ENCODE data around the gene PIK3AP1. TPM values are rescaled to one million over a fixed set of nuclear protein-coding genes. Genes with fewer than 3 reads are reported as not detected.

The PIK3AP1 gene
- total and polyA plus RNA-seq, 2 of the 8 experiments (the other 6 are each of a cell fraction or from before 2014, with no cell fraction given): 1.9 to 4.5 TPM

- no peak for TF ChIP-seq CHD7 (IDR thresholded peaks at IDR 0.05; ENCODE audit: insufficient replicate concordance, low read length)
- no peak for TF ChIP-seq USF2 (IDR thresholded peaks at IDR 0.05; ENCODE audit: low read length)
- no peak for TF ChIP-seq EZH2 (IDR thresholded peaks at IDR 0.05; ENCODE audit: low read depth, low read length, severe bottlenecking)
- no peak for TF ChIP-seq PHF8 (conservative IDR thresholded peaks at IDR 0.05; ENCODE audit: low read depth, low read length)
- TF ChIP-seq GTF2F1 (IDR thresholded peaks at IDR 0.05; ENCODE audit: borderline replicate concordance, low read depth, low read length): no peak
- no peak for TF ChIP-seq TBP (IDR thresholded peaks at IDR 0.05; ENCODE audit: low read depth, low read length)
- no peak for TF ChIP-seq TEAD4 (IDR thresholded peaks at IDR 0.05; ENCODE audit: low read depth, low read length)
- TF ChIP-seq CBX8 (IDR thresholded peaks at IDR 0.05; ENCODE audit: borderline replicate concordance, low read depth, low read length): no peak
- no peak for TF ChIP-seq TCF12 (IDR thresholded peaks at IDR 0.05; ENCODE audit: low read depth, low read length)
- no peak for TF ChIP-seq ATF3 (IDR thresholded peaks at IDR 0.05; ENCODE audit: insufficient read depth, low read depth, low read length)
Measured at GRCh38 chr10:96642530-96642929, 77.8 kb downstream of the PIK3AP1 start (continued).

All from H1 (cell line).